K562 (cell line): Measurements from ENCODE around the gene UBR1. TPM values are rescaled to one million over a fixed set of nuclear protein-coding genes. Genes with fewer than 3 reads are reported as not detected.

Experiments used
- ATAC-seq: fragments of 200-7000 bp; cut with Tn5 transposase; 3 replicates; pipeline ENCODE4 v1.9.1; 2020; ENCODE audit warnings: moderate library complexity
- BruUV-seq: library from RNA; stranded (reverse); fragments of 400-500 nt; replicated peaks from 2 replicates; lab custom pipeline; 2021; lab: Mats Ljungman, UMichigan
- CTCF ChIA-PET: fragments of 300-600 bp; formaldehyde crosslinking; extraction: SDS; loops from one replicate; lab custom pipeline; 2021; ENCODE audit warnings: low intra/inter-chr PET ratio; lab: Yijun Ruan, JAX
- POLR2A ChIA-PET: fragments of 300-600, 350-650 bp; sonication (Branson Sonifier 250); formaldehyde crosslinking; extraction: SDS; loops from one replicate; lab custom pipeline; 2021; ENCODE audit warnings: antibody characterized with exemption, inconsistent platforms; lab: Yijun Ruan, JAX
- DNase-seq, 4 experiments: peaks; one replicate each; pipeline versions ENCODE4 v3.0.0 to v3.0.0-alpha.2; 2011 to 2018; ENCODE audit warnings: low spot score in 3 of 4, mixed read lengths in 3 of 4; ENCODE audit errors: extremely low read depth in 1 of 4
- FAIRE-seq: peaks from 2 replicates; lab custom pipeline; 2011; peaks lifted over from hg19 to GRCh38; lab: Jason Lieb, UNC
- H2AFZ ChIP-seq: 2 replicates; pipeline ENCODE4 v1.6.0; 2011; ENCODE audit warnings: low read depth, low read length, control low read depth, inconsistent platforms
- H3K27ac ChIP-seq: fragments of 200-600 bp; 3 replicates; pipeline ENCODE4 v1.8.0; 2011; ENCODE audit warnings: low read depth, mild to moderate bottlenecking, control low read depth, inconsistent platforms, low read length, moderate library complexity, mixed read lengths; ENCODE audit errors: extremely low read depth
- H3K27me3 ChIP-seq, 2 experiments: fragments of 300-600 bp in 1 of 2; 2 replicates in 1 of 2; 3 replicates in 1 of 2; pipeline versions ENCODE4 v1.6.0 to v1.8.0; 2011; ENCODE audit warnings: inconsistent platforms in 2 of 2, low read length in 2 of 2, mild to moderate bottlenecking in 1 of 2, mixed read lengths in 1 of 2, moderate library complexity in 1 of 2; ENCODE audit not compliant: control insufficient read depth in 2 of 2, insufficient read depth in 2 of 2
- H3K36me3 ChIP-seq: fragments of 300-600 bp; 3 replicates; pipeline ENCODE4 v1.8.0; 2011; ENCODE audit warnings: mild to moderate bottlenecking, low read length, inconsistent platforms; ENCODE audit not compliant: control insufficient read depth, insufficient read depth
- H3K4me1 ChIP-seq, 2 experiments: fragments of 200-600 bp in 1 of 2; replicated peaks in 1 of 2; 2 replicates in 1 of 2; 3 replicates in 1 of 2; pipeline versions ENCODE4 v1.5.1 to v1.8.0; 2011; ENCODE audit warnings: inconsistent platforms in 2 of 2, low read length in 2 of 2, mild to moderate bottlenecking in 1 of 2, mixed read lengths in 1 of 2, moderate library complexity in 1 of 2; ENCODE audit not compliant: control insufficient read depth in 2 of 2, insufficient read depth in 2 of 2
- H3K4me2 ChIP-seq: 2 replicates; pipeline ENCODE4 v1.6.1; 2011; ENCODE audit warnings: low read length, control low read depth, inconsistent platforms, mixed read lengths; ENCODE audit not compliant: insufficient read depth
- H3K4me3 ChIP-seq: fragments of 200-600 bp; sonication (generic), shearing (Covaris generic); 2 replicates; pipeline ENCODE4 v1.5.1; 2016; ENCODE audit warnings: control low read depth, inconsistent platforms
- H3K79me2 ChIP-seq: fragments of 200-600 bp; 3 replicates; pipeline ENCODE4 v1.8.0; 2011; ENCODE audit warnings: low read length, inconsistent platforms; ENCODE audit not compliant: control insufficient read depth, insufficient read depth
- H3K9ac ChIP-seq, 2 experiments: 2 replicates each; pipeline versions ENCODE4 v1.6.0 to v1.6.1; 2011; ENCODE audit warnings: low read depth in 2 of 2, low read length in 2 of 2, control low read depth in 1 of 2, inconsistent platforms in 1 of 2, mild to moderate bottlenecking in 1 of 2, mixed read lengths in 1 of 2; ENCODE audit not compliant: insufficient read depth in 1 of 2
- H3K9me1 ChIP-seq: one replicate; pipeline ENCODE4 v1.6.0; 2011; ENCODE audit warnings: inconsistent platforms, mild to moderate bottlenecking, low read length, moderate library complexity; ENCODE audit not compliant: control insufficient read depth, insufficient read depth
- H3K9me3 ChIP-seq: replicated peaks from 2 replicates; pipeline ENCODE4 v1.5.1; 2011; ENCODE audit warnings: low read depth, low read length, inconsistent platforms; ENCODE audit not compliant: control insufficient read depth, insufficient read depth
- H4K20me1 ChIP-seq: replicated peaks from 2 replicates; pipeline ENCODE4 v1.6.1; 2011; ENCODE audit warnings: low read length, inconsistent platforms, mixed read lengths; ENCODE audit not compliant: control insufficient read depth, insufficient read depth
- CBX2 ChIP-seq: fragments of 200-600 bp; sonication (generic); IDR thresholded peaks from one replicate; pipeline ENCODE4 v1.6.1; 2012; ENCODE audit warnings: mild to moderate bottlenecking, low read length, inconsistent platforms; ENCODE audit not compliant: insufficient read depth, poor library complexity, severe bottlenecking
- CHD1 ChIP-seq: fragments of 200-600 bp; sonication (generic); IDR thresholded peaks from one replicate; pipeline ENCODE4 v1.6.1; 2012; ENCODE audit warnings: mild to moderate bottlenecking, moderate library complexity, low read length, inconsistent platforms
- CLOCK ChIP-seq: fragments of 250-450 bp; sonication (Bioruptor Pico); IDR thresholded peaks from 2 replicates; pipeline ENCODE4 v1.4.0; 2020; ENCODE audit warnings: mild to moderate bottlenecking, moderate library complexity, borderline replicate concordance
- CREM ChIP-seq: IDR thresholded peaks from 2 replicates; pipeline ENCODE4 v1.6.1; 2014; ENCODE audit warnings: antibody characterized with exemption, low read depth
- DIDO1 ChIP-seq: fragments of 450-650 bp; IDR thresholded peaks from 2 replicates; pipeline ENCODE4 v1.6.1; 2016; ENCODE audit warnings: low read depth, missing biosample characterization, missing genetic modification characterization
- HMG20B ChIP-seq: fragments of 250-450 bp; sonication (Bioruptor Pico); IDR thresholded peaks from 2 replicates; pipeline ENCODE4 v1.5.0; 2021; ENCODE audit warnings: mild to moderate bottlenecking
- MITF ChIP-seq: IDR thresholded peaks from 2 replicates; pipeline ENCODE4 v1.6.1; 2014; ENCODE audit warnings: antibody characterized with exemption
- PYGO2 ChIP-seq: fragments of 450-650 bp; IDR thresholded peaks from 2 replicates; pipeline ENCODE4 v1.6.1; 2016; ENCODE audit warnings: mild to moderate bottlenecking, missing genetic modification characterization, moderate library complexity, missing compliant biosample characterization
- RBM15 ChIP-seq: fragments of 200-400 bp; formaldehyde crosslinking; IDR thresholded peaks from 2 replicates; pipeline ENCODE4 v1.6.1; 2018; ENCODE audit warnings: mild to moderate bottlenecking, low read length, moderate library complexity; ENCODE audit not compliant: insufficient read depth
- SMAD2 ChIP-seq: fragments of 150-350 bp; IDR thresholded peaks from 2 replicates; pipeline ENCODE4 v1.6.1; 2014; ENCODE audit warnings: low read depth, mild to moderate bottlenecking, low read length
- TAF15 ChIP-seq: fragments of 200-400 bp; formaldehyde crosslinking; IDR thresholded peaks from 2 replicates; pipeline ENCODE4 v1.6.1; 2017; ENCODE audit warnings: mild to moderate bottlenecking, low read depth, low read length, moderate library complexity
- ZC3H8 ChIP-seq: fragments of 450-650 bp; IDR thresholded peaks from 2 replicates; pipeline ENCODE4 v1.6.1; 2017
- ZNF57 ChIP-seq: fragments of 450-650 bp; formaldehyde crosslinking; IDR thresholded peaks from 2 replicates; pipeline ENCODE4 v1.4.0; 2020; ENCODE audit warnings: mild to moderate bottlenecking, moderate library complexity
- WGBS: fragments of 100-300 bp; shearing (Covaris generic); methylation state at CpG from one replicate; pipeline ENCODE4 v1.1.6; 2016; ENCODE audit warnings: low coverage, mixed read lengths; ENCODE audit not compliant: insufficient coverage; ENCODE audit errors: missing lambda C conversion rate; 5-methylcytosine and 5-hydroxymethylcytosine counted together
- in situ Hi-C: fragments of 300-500 bp; cut with MboI; formaldehyde crosslinking; loops from 4 replicates; pipeline ENCODE4 v1.15.0; 2018; ENCODE audit warnings: inconsistent platforms, mixed read lengths
- intact Hi-C: fragments of 100-400 bp; cut with micrococcal nuclease; formaldehyde crosslinking; loops from 2 replicates; pipeline ENCODE4 v1.14.2; 2022
- polyA plus RNA-seq, 8 experiments: library from polyadenylated mRNA; depleted of rRNA in 4 of 8; stranded (reverse) in 5 of 8; unstranded in 3 of 8; fragments of >200 nt; fragmentation: Nextera tagmentation in 2 of 8; fragmentation: Illumina TruSeq in 1 of 8; extraction: Ambion mirVana in 2 of 8; extraction: Trizol in 1 of 8; gene quantifications; 2 replicates each; pipeline versions ENCODE4 v1.2.1 to v1.2.3, GENCODE V29; 2011 to 2014; ENCODE audit warnings: inconsistent platforms in 1 of 8, missing spikeins in 1 of 8
- total RNA-seq, 7 experiments: library from RNA; depleted of rRNA in 6 of 7; stranded (reverse); fragments of >200 nt in 6 of 7; fragmentation: Illumina TruSeq in 2 of 7; extraction: Trizol in 2 of 7; gene quantifications; 2 replicates each; pipeline versions ENCODE4 v1.2.1 to v1.2.3, GENCODE V29; 2011 to 2021; ENCODE audit warnings: low replicate concordance in 1 of 7
- TF ChIP-seq, protein P1 (sequence below): fragments of 250-450 bp; sonication (Bioruptor Pico); IDR thresholded peaks from 2 replicates; pipeline ENCODE4 v1.9.0; 2021; ENCODE audit warnings: mild to moderate bottlenecking

UBR1 gene
- total and polyA plus RNA-seq, 9 of the 15 experiments (the other 6 are each of a cell fraction or from before 2014, with no cell fraction given): 5.8 to 30.7 (median 15.3) TPM

DNA sequence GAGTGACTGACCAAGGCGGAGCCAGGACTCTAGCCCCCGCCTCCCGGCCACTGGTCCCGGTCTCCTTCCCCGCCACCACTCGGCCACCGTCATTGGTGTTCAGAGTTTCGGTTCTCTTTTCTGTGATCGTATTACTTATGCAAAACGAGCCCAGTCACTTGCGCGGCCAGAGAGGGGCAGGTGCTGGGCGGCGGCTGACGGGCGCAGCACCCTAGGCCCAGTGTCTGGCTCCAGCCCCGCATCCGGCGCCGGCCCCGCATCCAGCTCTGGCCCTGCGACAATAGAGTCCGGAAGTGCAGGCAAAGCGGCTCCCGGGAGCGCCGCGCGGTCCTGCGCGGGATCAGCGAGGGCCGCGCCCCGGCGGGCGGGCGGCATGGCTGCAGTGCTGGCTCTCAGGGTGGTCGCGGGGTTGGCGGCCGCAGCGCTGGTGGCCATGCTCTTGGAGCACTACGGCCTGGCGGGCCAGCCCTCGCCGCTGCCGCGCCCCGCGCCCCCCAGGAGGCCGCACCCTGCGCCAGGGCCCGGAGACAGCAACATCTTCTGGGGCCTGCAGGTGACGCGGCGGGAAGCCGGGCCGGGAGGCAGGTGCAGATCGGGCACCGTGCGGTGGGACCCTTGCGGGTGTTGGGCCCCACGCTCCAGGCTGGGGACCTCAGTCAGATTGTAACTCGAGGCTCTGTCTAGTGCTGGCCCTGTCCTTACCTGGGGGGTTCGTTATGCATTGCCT, 27.8 kb upstream of the UBR1 start, which contains the start of gene TMEM62:
TMEM62 (plus strand) TSS at position 157 of the 727 bp plus-strand sequence; CDS start at position 374, 217 bp downstream.
- H3K4me3 ChIP-seq: peak within 1 kb of the TSS; percentile 62
- peak within 1 kb of the TSS; percentile 92 for H3K4me2 ChIP-seq
- DNase-seq: peak; percentile 86 to 92 (median 86)
- intact Hi-C loops (no loop called here), in situ Hi-C loops (no loop called here)
- ATAC-seq: peak; percentile 93
- no peak for FAIRE-seq
- no peaks in the 10 kb centered on the region for H3K27me3 ChIP-seq
- 0 out of 2 replicates have a peak, but pooled peaks cover 3% of the 10 kb centered on the region for H3K9me3 ChIP-seq
- no peaks in the 10 kb centered on the region for H3K9me1 ChIP-seq
- under 1% methylated on average over 51 of the region's 66 CpGs for WGBS
- ChIA-PET POLR2A (interaction anchor here (0.6 to 0.7 kb wide), 3 partner anchors 9 to 124 kb away, joined by 3 read pairs; no protein-coding TSS in a partner anchor), CTCF (no interaction called here)
- peaks cover 0 to 14% of the 10 kb centered on the region in 2 experiments; a peak in 3 of 5 replicates for H3K4me1 ChIP-seq
- H3K9ac ChIP-seq: peak within 1 kb of the TSS; percentile 77 to 94
- no TSS peak for BruUV-seq
- H2AFZ ChIP-seq: peak within 1 kb of the TSS; percentile 97
- peaks cover 27% of the 10 kb centered on the region for H3K36me3 ChIP-seq
- no peaks in the 10 kb centered on the region for H4K20me1 ChIP-seq
- H3K79me2 ChIP-seq: peaks cover 18% of the 10 kb centered on the region; the same call in 2 of the 3 replicates
- peak within 1 kb of the TSS; percentile 74 for H3K27ac ChIP-seq
- TF ChIP-seq CBX2: no peak
- TF ChIP-seq SMAD2: no peak
- peak; percentile 12; the same call in 1 of the 2 replicates for TF ChIP-seq CREM
- TF ChIP-seq DIDO1 (tag): no peak
- peak; percentile 42 for TF ChIP-seq CHD1
- no peak for TF ChIP-seq RBM15
- TF ChIP-seq HMG20B: no peak
- TF ChIP-seq CLOCK (CRISPR knock-in tag): no peak
- TF ChIP-seq, protein P1, sequence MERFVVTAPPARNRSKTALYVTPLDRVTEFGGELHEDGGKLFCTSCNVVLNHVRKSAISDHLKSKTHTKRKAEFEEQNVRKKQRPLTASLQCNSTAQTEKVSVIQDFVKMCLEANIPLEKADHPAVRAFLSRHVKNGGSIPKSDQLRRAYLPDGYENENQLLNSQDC (CRISPR knock-in tag): no peak
- TF ChIP-seq MITF: no peak
- TF ChIP-seq ZNF57 (CRISPR knock-in tag): no peak
- TF ChIP-seq TAF15: no peak
- no peak for TF ChIP-seq ZC3H8
- no peak for TF ChIP-seq PYGO2
